Activated T-cell treated with anti-CD3 and anti-CD28 coated beads, Interleukin-2, amount 50 U/mL, for 1 hour (primary cell): ENCODE measurements around the gene PLOD3.

Experiments used
- DNase-seq: peaks from one replicate; pipeline ENCODE4 v3.0.0-alpha.2; 2020

Gene PLOD3

GRCh38 chr7:101238226-101239182 is 21.1 kb upstream of the PLOD3 start:
- DNase-seq = no peak

DNA sequence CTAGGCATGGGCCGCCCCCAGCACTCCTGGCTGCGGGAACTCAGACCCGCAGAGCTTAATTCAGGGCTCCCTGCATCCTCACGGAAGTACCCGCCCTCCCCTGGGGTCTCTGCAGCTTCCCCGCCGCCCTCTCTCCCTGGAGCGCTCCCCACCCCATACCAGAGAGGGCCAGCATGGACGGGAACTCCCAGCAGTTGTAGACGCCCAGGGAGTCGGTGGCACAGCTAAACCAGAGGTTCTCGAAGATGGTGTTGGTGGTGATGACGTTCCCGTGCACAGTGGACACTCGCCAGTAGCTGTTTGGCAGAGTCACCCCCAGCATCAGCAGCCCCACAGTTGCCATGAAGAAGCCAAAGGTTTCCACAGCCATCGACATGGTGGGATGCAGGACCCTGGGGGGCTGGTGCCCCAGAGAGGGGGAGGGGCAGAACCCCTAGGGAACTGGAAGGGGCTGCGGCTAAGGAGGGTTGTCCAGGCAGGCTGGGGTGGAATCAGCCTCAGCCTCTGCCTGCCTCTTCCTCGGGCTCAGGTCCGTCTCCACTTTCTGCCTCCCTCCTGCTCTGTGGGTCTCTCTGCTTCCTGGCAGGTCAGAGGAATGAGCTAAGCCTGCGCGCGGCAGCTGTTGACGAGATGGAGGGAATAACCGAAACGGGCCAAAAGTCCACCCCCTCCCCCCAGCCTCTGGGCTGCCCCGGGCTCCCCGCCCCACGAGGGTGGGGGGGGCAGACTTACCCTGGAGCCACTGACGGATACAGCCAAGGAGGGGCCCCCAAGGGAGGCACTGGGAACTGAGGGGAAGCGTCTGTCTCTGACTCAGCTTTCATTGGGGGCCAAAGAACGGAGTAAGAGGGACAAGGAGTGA is 20.1 kb upstream of the PLOD3 start, which contains the start of gene CLDN15:
TSS of gene CLDN15 (minus strand) at position 597 of the 862 bp plus-strand sequence. CDS start at position 376, 221 bp downstream.
- DNase-seq = no peak

DNA sequence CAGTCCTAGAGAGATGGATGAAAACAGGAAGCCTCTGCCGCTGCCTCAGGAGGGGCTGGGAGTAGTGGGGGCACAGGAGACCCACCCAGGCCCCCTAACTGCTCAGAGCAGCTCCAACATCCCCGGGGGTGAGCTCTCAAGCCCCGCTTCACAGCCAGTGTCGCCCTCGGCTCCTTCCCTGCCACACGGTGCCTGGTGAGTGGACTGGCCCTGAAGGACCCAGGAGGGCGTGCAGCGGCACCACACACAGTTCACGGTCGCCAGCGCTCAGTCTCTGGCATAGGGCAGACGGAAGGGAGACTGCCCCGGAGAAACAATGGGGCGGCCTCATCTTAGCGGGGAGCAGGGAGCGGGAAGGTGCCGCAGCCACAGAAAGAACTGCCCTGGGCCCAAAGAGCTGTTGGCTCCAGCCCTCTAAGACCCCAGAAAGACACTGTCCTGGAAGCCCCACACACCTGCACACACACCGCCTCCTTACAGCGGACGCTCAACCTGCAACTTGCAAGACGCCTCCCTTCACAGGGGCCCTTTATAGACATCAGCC is 19.0 kb upstream of the PLOD3 start:
- no peak for DNase-seq

DNA sequence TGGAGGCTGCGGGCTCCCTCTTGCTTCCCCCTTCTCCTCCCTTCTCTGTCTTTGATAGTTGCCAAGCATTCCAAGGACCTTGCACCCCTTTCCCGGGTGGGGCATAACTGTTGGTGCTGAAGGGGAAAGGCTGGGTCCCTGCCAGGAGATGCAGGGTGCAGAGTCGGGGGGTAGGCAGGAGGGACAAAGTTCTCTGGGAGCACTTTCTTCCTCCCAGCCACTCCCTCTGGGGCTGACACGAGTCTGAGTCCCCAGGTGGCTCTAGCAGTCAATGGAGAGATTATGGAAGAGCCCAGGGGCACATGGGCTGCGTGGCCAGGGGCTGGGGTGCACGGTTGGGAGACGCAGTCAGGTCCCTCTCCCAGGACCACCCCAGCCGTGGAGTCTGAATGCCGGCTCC is 18.1 kb upstream of the PLOD3 start:
- no peak for DNase-seq

GRCh38 chr7:101235050-101235449 is 17.7 kb upstream of the PLOD3 start:
- no peak for DNase-seq

DNA sequence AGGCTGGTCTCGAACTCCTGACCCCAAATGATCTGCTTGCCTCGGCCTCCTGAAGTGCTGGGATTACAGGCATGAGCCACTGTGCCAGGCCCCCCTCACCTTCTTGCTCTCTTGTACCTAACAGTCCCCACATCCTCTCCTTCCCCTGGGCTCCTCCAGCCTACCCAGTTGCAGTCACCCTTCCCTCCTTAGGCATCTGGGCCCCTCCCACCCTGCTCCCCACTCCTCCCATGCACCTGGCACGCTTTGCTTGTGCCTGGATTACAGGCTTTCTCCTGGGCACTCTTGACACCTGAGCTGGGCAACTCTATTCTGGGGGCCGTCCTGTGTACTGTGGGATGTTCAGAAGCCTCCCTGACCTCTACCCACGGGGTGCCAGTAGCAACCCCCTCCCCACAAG is 17.3 kb upstream of the PLOD3 start:
- DNase-seq = no peak

GRCh38 chr7:101233907-101234547 is 16.6 kb upstream of the PLOD3 start:
- DNase-seq = no peak

GRCh38 chr7:101232141-101232850 is 14.9 kb upstream of the PLOD3 start:
- DNase-seq = no peak

GRCh38 chr7:101231644-101232043 is 14.3 kb upstream of the PLOD3 start:
- DNase-seq = no peak

DNA sequence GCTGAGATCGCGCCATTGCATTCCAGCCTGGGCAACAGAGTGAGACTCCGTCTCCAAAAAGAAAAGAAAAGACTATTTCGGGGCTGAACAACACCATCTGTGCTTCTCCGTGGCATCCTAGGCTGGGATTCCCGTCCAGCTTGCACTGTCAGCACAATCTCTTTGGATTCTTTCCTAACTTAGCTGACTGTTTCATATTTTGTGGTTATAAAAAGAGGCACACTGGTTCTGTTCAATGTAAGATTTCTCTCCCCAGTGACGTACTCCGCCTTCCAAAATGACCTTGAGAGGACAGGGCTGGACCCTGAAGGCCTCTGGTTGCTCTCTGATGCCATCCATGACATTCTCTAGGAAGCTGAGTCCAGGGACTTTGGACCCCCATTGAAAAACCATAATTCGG is 9.3 kb upstream of the PLOD3 start:
- DNase-seq = no peak

DNA sequence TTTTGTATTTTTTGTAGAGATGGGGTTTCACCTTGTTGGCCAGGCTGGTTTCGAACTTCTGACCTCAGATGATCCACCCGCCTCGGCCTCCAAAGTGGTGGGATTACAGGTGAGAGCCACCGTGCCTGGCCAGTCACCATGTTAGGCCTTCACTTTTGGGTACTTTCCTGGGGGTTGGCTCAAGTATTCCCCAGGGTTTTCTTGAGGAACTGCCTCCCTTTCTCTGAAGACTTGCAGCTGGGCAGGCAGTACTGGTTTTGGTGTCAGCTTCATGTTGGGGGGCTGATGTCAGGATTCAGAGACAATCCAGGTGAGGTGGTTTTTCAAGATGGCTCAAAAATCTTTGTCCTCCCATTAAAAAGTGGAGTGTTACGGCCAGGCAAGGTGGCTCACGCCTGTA is 8.3 kb upstream of the PLOD3 start:
- no peak for DNase-seq

GRCh38 chr7:101223528-101223927 is 6.1 kb upstream of the PLOD3 start:
- no peak for DNase-seq

DNA sequence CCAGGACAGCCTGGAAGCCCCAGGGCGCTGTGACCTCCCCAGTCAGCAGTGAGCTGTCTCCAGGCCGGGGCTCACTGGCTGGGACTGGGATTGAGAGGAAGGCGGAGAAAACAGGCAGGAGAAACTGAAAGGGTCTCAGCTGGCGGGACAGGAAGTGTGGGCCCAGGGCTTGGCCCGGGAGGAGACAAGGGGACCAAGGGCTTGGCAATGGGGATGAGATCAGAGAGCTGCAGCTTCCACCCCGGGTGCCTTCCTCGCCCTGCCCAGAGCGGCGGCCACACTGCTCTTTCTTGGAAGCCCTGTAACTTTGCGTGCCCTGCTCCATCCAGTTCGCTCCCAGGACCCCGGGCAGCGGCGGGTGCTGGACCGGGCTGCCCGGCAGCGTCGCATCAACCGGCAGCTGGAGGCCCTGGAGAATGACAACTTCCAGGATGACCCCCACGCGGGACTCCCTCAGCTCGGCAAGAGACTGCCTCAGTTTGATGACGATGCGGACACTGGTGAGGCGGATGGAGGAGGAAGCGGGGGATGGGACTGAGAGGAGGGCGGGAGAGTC is 5.0 kb upstream of the PLOD3 start:
- no peak for DNase-seq

DNA sequence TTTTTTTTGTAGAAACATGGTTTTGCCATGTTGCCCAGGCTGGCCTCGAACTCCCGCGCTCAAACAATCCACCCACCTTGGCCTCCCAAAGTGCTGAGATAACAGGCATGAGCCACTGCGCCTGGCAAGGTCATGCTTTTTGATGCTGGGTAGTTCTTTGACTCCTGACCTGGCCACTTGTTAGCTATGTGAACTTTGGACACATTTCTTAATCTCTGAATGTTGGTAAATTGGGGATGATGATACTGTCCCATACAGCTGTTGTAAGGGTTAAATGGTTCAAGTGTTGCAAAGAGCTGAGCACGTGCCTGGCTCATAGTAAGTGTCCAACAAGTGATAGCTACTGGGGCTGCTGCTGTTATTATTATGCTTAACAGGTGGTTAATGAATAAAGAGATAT is 2.9 kb upstream of the PLOD3 start:
- DNase-seq = no peak

- DNase-seq = no peak
Observed at GRCh38 chr7:101218236-101219125, 1.1 kb upstream of the PLOD3 start.

DNA sequence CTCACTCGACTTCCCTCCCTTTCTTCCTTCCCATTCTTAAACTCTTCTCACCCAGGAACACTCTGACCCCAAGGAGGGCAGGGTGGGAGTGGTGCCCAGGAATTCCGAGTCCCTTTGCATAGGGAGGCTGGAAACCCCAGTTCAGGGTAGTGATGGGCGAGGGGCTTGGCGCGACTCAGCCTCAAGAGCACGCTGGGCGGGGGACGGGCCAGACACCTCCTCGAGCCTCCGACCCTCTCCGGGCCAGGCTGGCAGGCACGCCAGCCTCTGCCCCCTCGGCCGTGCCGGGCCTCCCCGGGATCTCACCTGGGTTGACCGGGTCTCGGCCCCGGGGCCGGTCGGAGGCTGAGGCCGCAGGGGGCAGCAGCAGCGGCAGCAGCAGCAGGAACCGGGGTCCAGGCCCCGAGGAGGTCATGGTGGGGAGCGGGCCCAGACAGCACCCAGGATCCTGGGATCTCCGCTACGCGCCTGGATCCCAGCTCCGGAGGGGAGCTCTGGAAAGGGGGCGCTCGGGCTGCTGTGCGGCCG is 457 bp downstream of the PLOD3 start:
- no peak for DNase-seq

DNA sequence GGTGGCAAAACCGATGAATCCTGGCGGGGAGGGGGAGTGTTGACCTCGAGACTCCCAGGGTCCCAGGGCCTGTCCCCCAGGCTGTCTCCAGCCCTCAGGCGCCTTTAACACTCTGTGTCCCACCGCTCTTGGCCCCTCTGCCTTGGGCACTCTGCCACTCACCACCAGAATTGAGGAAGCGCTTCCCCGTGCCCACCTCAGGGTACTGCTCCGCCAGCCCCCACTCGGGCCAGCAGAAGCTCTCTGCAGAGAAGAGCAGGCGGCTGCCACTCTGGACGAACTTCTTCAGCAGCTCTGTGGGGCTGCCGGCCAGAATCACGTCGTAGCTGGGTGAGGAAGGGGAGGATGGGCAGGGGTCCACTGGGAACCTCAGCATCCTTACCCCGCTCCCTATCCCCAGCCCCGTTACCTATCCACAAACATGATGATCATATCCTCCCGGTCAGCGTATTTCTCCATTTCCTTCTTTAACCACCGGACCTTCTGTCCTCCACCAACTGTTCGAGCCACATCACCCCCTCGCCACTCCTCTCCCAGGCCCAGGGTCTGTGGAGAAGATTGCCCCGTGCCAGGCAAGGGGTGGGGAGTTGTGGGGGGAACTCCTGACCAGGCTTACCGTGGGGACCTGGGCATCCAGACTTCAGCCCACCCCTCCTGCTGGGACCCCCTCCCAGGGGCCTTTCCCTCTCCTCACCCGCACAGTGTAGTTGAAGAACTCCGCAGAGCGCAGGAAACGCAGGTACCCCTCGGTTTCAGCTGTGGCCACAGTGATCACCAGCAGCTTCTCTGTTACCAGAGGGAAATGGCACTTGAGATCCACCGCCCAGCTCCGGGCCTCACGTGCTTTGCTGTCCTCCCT is 1.2 kb downstream of the PLOD3 start:
- no peak for DNase-seq

DNA sequence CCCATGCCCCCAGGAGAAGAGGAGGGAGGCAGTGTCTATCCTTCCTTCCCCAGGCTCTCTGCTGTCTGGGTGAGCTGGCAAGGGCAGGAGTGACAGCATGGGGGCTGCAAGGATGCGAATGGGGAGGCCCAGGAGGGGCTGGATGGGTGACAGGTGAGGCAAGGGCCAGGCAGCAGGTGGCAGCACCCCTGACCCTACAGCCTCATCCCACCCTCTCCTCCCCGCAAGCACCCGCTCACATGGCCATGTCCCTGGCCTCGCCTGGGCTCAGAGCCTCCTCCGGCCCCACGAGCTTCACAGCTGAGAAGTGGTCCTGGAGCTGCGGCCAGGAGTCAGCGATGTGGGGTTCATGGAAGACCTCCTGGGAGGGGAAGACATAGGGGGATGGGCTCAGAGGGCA is 5.4 kb downstream of the PLOD3 start:
- no peak for DNase-seq

- no peak for DNase-seq
Observed at GRCh38 chr7:101211501-101211900, 5.9 kb downstream of the PLOD3 start.

- DNase-seq = no peak
Observed at GRCh38 chr7:101210143-101210542, 7.2 kb downstream of the PLOD3 start.
